ENCODE results near the gene NOSTRIN. TPM values are rescaled to one million over a fixed set of nuclear protein-coding genes. Genes with fewer than 3 reads are reported as not detected.

Gene NOSTRIN
- total RNA-seq, 4 donors from 2014 or later, result 16.3 to 197 (median 70.6) TPM

- DNase-seq (ENCODE audit: low spot score) (no peak), ATAC-seq (ENCODE audit: low FRiP score) (no peak)
- TF ChIP-seq CTCF (IDR thresholded peaks at IDR 0.05), result no peak
Measured at GRCh38 chr2:168775837-168776236, 26.6 kb upstream of the NOSTRIN start.

GRCh38 chr2:168780669-168781071 is 21.8 kb upstream of the NOSTRIN start:
- ATAC-seq (ENCODE audit: low FRiP score) (peak; percentile 60), DNase-seq (ENCODE audit: low spot score) (no peak)
- TF ChIP-seq CTCF (IDR thresholded peaks at IDR 0.05), result no peak

GRCh38 chr2:168781191-168781817 is 21.1 kb upstream of the NOSTRIN start:
- no peak for TF ChIP-seq CTCF (IDR thresholded peaks at IDR 0.05)
- DNase-seq (ENCODE audit: low spot score) (no peak), ATAC-seq (ENCODE audit: low FRiP score) (no peak)

- DNase-seq (ENCODE audit: low spot score), result no peak
- no peak for TF ChIP-seq CTCF (IDR thresholded peaks at IDR 0.05)
- no peak for ATAC-seq (ENCODE audit: low FRiP score)
Measured at GRCh38 chr2:168782271-168782670, 20.2 kb upstream of the NOSTRIN start.

GRCh38 chr2:168784993-168785392 is 17.4 kb upstream of the NOSTRIN start:
- DNase-seq (ENCODE audit: low spot score) (no peak), ATAC-seq (ENCODE audit: low FRiP score) (peak; percentile 71)
- TF ChIP-seq CTCF (IDR thresholded peaks at IDR 0.05), result no peak

GRCh38 chr2:168787098-168787781 is 15.2 kb upstream of the NOSTRIN start:
- ATAC-seq (ENCODE audit: low FRiP score) (no peak), DNase-seq (ENCODE audit: low spot score) (no peak)

More at GRCh38 chr2:168787098-168787781, 15.2 kb upstream of the NOSTRIN start:
- no peak for TF ChIP-seq CTCF (IDR thresholded peaks at IDR 0.05)
